ENCODE results near the gene PCSK7. TPM values are rescaled to one million over a fixed set of nuclear protein-coding genes. Genes with fewer than 3 reads are reported as not detected.

Gene PCSK7
- total and polyA plus RNA-seq, 4 donors: 7.3 to 32.3 (median 16.2) TPM

- Histone ChIP-seq H3K27ac (ENCODE audit: low read depth in 1 of 2, low read length in 2 of 2) (peak overlapping the region in 1 of 2 donors; percentile 18), H3K9me3 (ENCODE audit: control insufficient read depth in 4 of 4, low read length in 3 of 4) (no peaks in the 10 kb centered on the region)
These were observed 28.8 kb downstream of the PCSK7 start for GRCh38 chr11:117203069-117203407.

More at GRCh38 chr11:117203069-117203407, 28.8 kb downstream of the PCSK7 start:
- DNase-seq (ENCODE audit: low spot score): no peak
- Histone ChIP-seq H3K27me3 (ENCODE audit: control insufficient read depth in 4 of 4, insufficient read depth in 4 of 4, low read length in 3 of 4) (no peaks in the 10 kb centered on the region), H3K36me3 (ENCODE audit: control insufficient read depth in 4 of 4, insufficient read depth in 3 of 4, low read depth in 1 of 4, low read length in 3 of 4) (peaks cover 0 to 21% (median 5%) of the 10 kb centered on the region in 4 donors), H3K4me1 (ENCODE audit: control insufficient read depth in 4 of 4, insufficient read depth in 4 of 4, low read length in 3 of 4) (no peaks in the 10 kb centered on the region), H3K9ac (ENCODE audit: low read depth in 1 of 2, low read length in 2 of 2) (no peak overlapping the region), H3K4me3 (ENCODE audit: low read depth in 1 of 3, low read length in 3 of 3) (no peak overlapping the region)
- WGBS: 97% methylated on average over 10 of the region's 10 CpGs
- TF ChIP-seq RAD21 (IDR thresholded peaks at IDR 0.05) (no peak), FOXA2 (IDR thresholded peaks at IDR 0.05) (no peak), MAX (IDR thresholded peaks at IDR 0.05) (no peak), ZBTB33 (IDR thresholded peaks at IDR 0.05) (no peak), HNF4A (conservative IDR thresholded peaks at IDR 0.05) (no peak), GABPA (IDR thresholded peaks at IDR 0.05 in 1 of 2, conservative IDR thresholded peaks at IDR 0.05 in 1 of 2) (no peak), HNF4G (IDR thresholded peaks at IDR 0.05) (no peak), JUND (IDR thresholded peaks at IDR 0.05) (no peak), EGR1 (IDR thresholded peaks at IDR 0.05; ENCODE audit: low read depth in 2 of 2) (no peak), CTCF (IDR thresholded peaks at IDR 0.05; ENCODE audit: low read depth, low read length, missing input control) (no peak), REST (IDR thresholded peaks at IDR 0.05) (no peak), RXRA (IDR thresholded peaks at IDR 0.05) (no peak), TAF1 (conservative IDR thresholded peaks at IDR 0.05) (no peak), NR2F2 (IDR thresholded peaks at IDR 0.05) (no peak), YY1 (IDR thresholded peaks at IDR 0.05) (no peak), FOXA1 (IDR thresholded peaks at IDR 0.05) (no peak), SP1 (IDR thresholded peaks at IDR 0.05) (no peak), ATF3 (IDR thresholded peaks at IDR 0.05) (no peak)
